SK-N-SH (cell line): ENCODE measurements around the gene GALR2. TPM values are rescaled to one million over a fixed set of nuclear protein-coding genes. Genes with fewer than 3 reads are reported as not detected.

Experiments
- CTCF ChIA-PET: fragments of 300-600, 350-600 bp; formaldehyde crosslinking; extraction: SDS; loops from one replicate; lab custom pipeline; 2021; lab: Yijun Ruan, JAX
- POLR2A ChIA-PET: fragments of 350-600 bp; sonication (Branson Sonifier 250); formaldehyde crosslinking; extraction: SDS; loops from one replicate; lab custom pipeline; 2020; ENCODE audit warnings: antibody characterized with exemption, inconsistent platforms; lab: Yijun Ruan, JAX
- DNase-seq: peaks from one replicate; pipeline ENCODE4 v3.0.0; 2012
- H2AFZ ChIP-seq: fragments of 200-600 bp; sonication (generic); 2 replicates; pipeline ENCODE4 v1.8.1; 2016; ENCODE audit warnings: antibody characterized with exemption, mild to moderate bottlenecking, low read depth
- H3F3A ChIP-seq: fragments of 200-600 bp; sonication (generic); replicated peaks from 2 replicates; pipeline ENCODE3; 2016; ENCODE audit warnings: antibody characterized with exemption, mild to moderate bottlenecking; ENCODE audit not compliant: insufficient read depth
- H3K27ac ChIP-seq, 2 experiments: fragments of 200-500 bp in 1 of 2; fragments of 200-600 bp in 1 of 2; sonication (Bioruptor generic) in 1 of 2; sonication (generic), shearing (Covaris generic) in 1 of 2; 2 replicates each; pipeline versions ENCODE4 v1.5.1 to v1.6.1; 2014 to 2016; ENCODE audit warnings: low read depth in 2 of 2, inconsistent platforms in 1 of 2, low read length in 1 of 2, mild to moderate bottlenecking in 1 of 2, mixed read lengths in 1 of 2
- H3K27me3 ChIP-seq: fragments of 200-600 bp; sonication (generic), shearing (Covaris generic); 2 replicates; pipeline ENCODE4 v1.6.1; 2016; ENCODE audit warnings: mixed run types; ENCODE audit not compliant: insufficient read depth
- H3K36me3 ChIP-seq, 2 experiments: fragments of 200-500 bp in 1 of 2; fragments of 200-600 bp in 1 of 2; sonication (Bioruptor generic) in 1 of 2; sonication (generic) in 1 of 2; replicated peaks in 1 of 2; 2 replicates each; pipeline versions ENCODE3 to v1.5.1; 2014 to 2016; ENCODE audit warnings: low read length in 1 of 2, mild to moderate bottlenecking in 1 of 2; ENCODE audit not compliant: insufficient read depth in 2 of 2, control insufficient read depth in 1 of 2
- H3K4me1 ChIP-seq, 2 experiments: fragments of 200-500 bp in 1 of 2; fragments of 200-600 bp in 1 of 2; sonication (Bioruptor generic) in 1 of 2; sonication (generic), shearing (Covaris generic) in 1 of 2; 2 replicates each; pipeline versions ENCODE4 v1.5.1 to v1.6.1; 2014 to 2016; ENCODE audit warnings: low read depth in 1 of 2, low read length in 1 of 2, mixed run types in 1 of 2; ENCODE audit not compliant: insufficient read depth in 2 of 2, control insufficient read depth in 1 of 2
- H3K4me2 ChIP-seq: fragments of 200-600 bp; sonication (generic), shearing (Covaris generic); 2 replicates; pipeline ENCODE4 v1.6.1; 2017; ENCODE audit warnings: mixed run types
- H3K4me3 ChIP-seq, 2 experiments: fragments of 200-500 bp in 1 of 2; fragments of 200-600 bp in 1 of 2; sonication (Bioruptor generic) in 1 of 2; sonication (generic), shearing (Covaris generic) in 1 of 2; 2 replicates each; pipeline versions ENCODE4 v1.5.1 to v1.8.1; 2014 to 2016; ENCODE audit warnings: low read depth in 2 of 2, inconsistent platforms in 1 of 2, low read length in 1 of 2, mild to moderate bottlenecking in 1 of 2, mixed read lengths in 1 of 2, moderate library complexity in 1 of 2
- H3K79me2 ChIP-seq: fragments of 200-600 bp; sonication (generic); 2 replicates; pipeline ENCODE4 v1.8.1; 2017; ENCODE audit warnings: mild to moderate bottlenecking; ENCODE audit not compliant: insufficient read depth
- H3K9ac ChIP-seq: fragments of 200-600 bp; sonication (generic); 2 replicates; pipeline ENCODE4 v1.6.1; 2017; ENCODE audit warnings: mixed run types
- H3K9me2 ChIP-seq: fragments of 200-600 bp; sonication (generic); 2 replicates; pipeline ENCODE4 v1.6.1; 2017; ENCODE audit warnings: mixed run types
- H3K9me3 ChIP-seq: fragments of 200-600 bp; sonication (generic); 2 replicates; pipeline ENCODE4 v1.6.1; 2017; ENCODE audit warnings: mixed run types, mild to moderate bottlenecking, moderate library complexity
- H4K20me1 ChIP-seq: fragments of 200-600 bp; sonication (generic); 2 replicates; pipeline ENCODE4 v1.6.1; 2017; ENCODE audit warnings: mild to moderate bottlenecking, mixed run types; ENCODE audit not compliant: insufficient read depth
- CHD2 ChIP-seq: fragments of 150-350 bp; IDR thresholded peaks from 2 replicates; pipeline ENCODE4 v1.6.1; 2018; ENCODE audit warnings: low read length; ENCODE audit not compliant: partially characterized antibody
- GATA2 ChIP-seq: sonication (generic); formaldehyde crosslinking; IDR thresholded peaks from 2 replicates; pipeline ENCODE4 v1.5.0; 2020; ENCODE audit warnings: mild to moderate bottlenecking, missing genetic modification reagents
- JUND ChIP-seq: IDR thresholded peaks from 2 replicates; pipeline ENCODE4 v1.4.0; 2012
- NRF1 ChIP-seq: IDR thresholded peaks from 2 replicates; pipeline ENCODE4 v1.6.1; 2012; ENCODE audit warnings: low read depth, mild to moderate bottlenecking, low read length
- RFX5 ChIP-seq: IDR thresholded peaks from 2 replicates; pipeline ENCODE4 v1.6.1; 2012; ENCODE audit warnings: mild to moderate bottlenecking, improper control_type of control experiment, low read length
- TAF1 ChIP-seq: IDR thresholded peaks from 2 replicates; pipeline ENCODE4 v1.6.1; 2012; ENCODE audit warnings: low read depth, mild to moderate bottlenecking, low read length, moderate library complexity, borderline replicate concordance
- TCF12 ChIP-seq: IDR thresholded peaks from 2 replicates; pipeline ENCODE4 v1.4.0; 2012
- YY1 ChIP-seq: IDR thresholded peaks from 2 replicates; pipeline ENCODE4 v1.4.0; 2012; ENCODE audit warnings: low read depth, mild to moderate bottlenecking
- WGBS: methylation state at CpG from one replicate; pipeline ENCODE4 v1.1.6; 2017; ENCODE audit warnings: low lambda C conversion rate; 5-methylcytosine and 5-hydroxymethylcytosine counted together
- polyA plus RNA-seq, 3 experiments: library from polyadenylated mRNA; depleted of rRNA; stranded (reverse); fragments of >200 nt; gene quantifications; 2 replicates each; pipeline ENCODE4 v1.2.3, GENCODE V29; 2012
- TF ChIP-seq, protein P1 (sequence below): IDR thresholded peaks from 2 replicates; pipeline ENCODE4 v1.6.1; 2012; ENCODE audit warnings: mild to moderate bottlenecking, low read depth, low read length, moderate library complexity
- TF ChIP-seq, protein P2 (sequence below): fragments of 150-350 bp; IDR thresholded peaks from 2 replicates; pipeline ENCODE4 v1.6.1; 2017; ENCODE audit warnings: antibody characterized with exemption, low read length, low read depth, borderline replicate concordance

GALR2 gene
- polyA plus RNA-seq, 1 of the 3 experiments (the other 2 are of a cell fraction) = 0.05 TPM

DNA sequence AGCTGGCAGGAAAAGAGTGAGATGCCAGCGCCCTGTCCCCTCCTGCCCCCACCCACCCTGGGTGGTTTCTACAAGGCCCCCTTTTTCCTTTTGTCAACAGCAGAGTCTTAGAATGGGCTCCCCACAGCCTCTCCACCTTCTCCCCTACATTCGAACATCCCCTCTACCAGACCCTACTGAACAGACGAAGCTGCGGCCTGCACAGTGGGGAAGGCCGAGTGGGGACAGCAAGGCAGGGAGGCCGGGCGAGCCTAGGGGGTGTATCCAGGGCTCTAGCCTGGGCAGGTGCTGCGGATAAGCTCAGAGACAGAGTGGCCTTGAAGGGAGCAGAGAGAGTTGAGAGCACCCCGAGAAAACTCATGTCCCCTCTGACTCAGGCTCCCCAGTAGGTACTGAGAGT, 11.8 kb downstream of the GALR2 start:
- WGBS = 96% methylated on average over 9 of the region's 9 CpGs
- H3K4me1 ChIP-seq = no peaks in the 10 kb centered on the region
- H3K9me3 ChIP-seq = no peaks in the 10 kb centered on the region
- no peak overlapping the region for H3K4me3 ChIP-seq
- DNase-seq = peak; percentile 25
- no peaks in the 10 kb centered on the region for H4K20me1 ChIP-seq
- H3K4me2 ChIP-seq = no peak overlapping the region
- no peak overlapping the region for H3K27ac ChIP-seq
- no peaks in the 10 kb centered on the region for H3K79me2 ChIP-seq
- no peaks in the 10 kb centered on the region for H3K27me3 ChIP-seq
- H2AFZ ChIP-seq = no peak overlapping the region
- TF ChIP-seq TCF12 = no peak
- H3K9me2 ChIP-seq = no peaks in the 10 kb centered on the region
- POLR2A ChIA-PET = no interaction called here
- H3F3A ChIP-seq = peaks cover 9% of the 10 kb centered on the region
- H3K36me3 ChIP-seq = peaks cover 28 to 89% of the 10 kb centered on the region in 2 experiments
- CTCF ChIA-PET = interaction anchor here (0.9 to 1.6 kb wide), 4 partner anchors 8 to 86 kb away, joined by 3 to 7 read pairs (median 4); partner anchors contain the start of genes CDK3 and GALR2
- no peak overlapping the region for H3K9ac ChIP-seq

DNA sequence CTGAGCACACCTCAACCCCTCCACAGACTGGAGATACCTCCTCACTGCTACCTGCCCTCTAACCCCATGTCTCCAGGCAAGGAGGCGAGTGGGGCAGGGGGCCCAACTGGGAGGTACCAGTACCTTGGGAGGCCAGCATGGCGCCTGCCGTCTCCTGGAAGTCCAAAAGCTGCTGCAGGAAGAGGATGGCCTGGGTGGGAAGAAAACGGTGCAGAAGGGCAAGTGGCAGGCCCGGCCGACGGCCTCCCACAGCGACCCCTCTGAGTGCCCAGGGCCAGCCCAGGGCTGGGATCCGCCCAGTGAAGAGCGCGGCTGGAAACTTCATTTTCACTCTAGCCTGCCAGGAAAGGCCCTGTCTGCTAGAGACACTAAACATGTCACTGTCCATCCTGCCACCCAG, 12.9 kb downstream of the GALR2 start:
- H3K79me2 ChIP-seq = no peaks in the 10 kb centered on the region
- CTCF ChIA-PET = interaction anchor here (1.0 to 3.2 kb wide), 4 partner anchors 8 to 87 kb away, joined by 3 to 10 read pairs (median 4); partner anchors contain the start of genes CDK3, GALR2 and ZACN
- TF ChIP-seq YY1 (no peak), CHD2 (no peak), TAF1 (no peak), RFX5 (no peak), JUND (no peak), NRF1 (no peak), GATA2 (CRISPR knock-in tag) (no peak)
- TF ChIP-seq, protein P1, sequence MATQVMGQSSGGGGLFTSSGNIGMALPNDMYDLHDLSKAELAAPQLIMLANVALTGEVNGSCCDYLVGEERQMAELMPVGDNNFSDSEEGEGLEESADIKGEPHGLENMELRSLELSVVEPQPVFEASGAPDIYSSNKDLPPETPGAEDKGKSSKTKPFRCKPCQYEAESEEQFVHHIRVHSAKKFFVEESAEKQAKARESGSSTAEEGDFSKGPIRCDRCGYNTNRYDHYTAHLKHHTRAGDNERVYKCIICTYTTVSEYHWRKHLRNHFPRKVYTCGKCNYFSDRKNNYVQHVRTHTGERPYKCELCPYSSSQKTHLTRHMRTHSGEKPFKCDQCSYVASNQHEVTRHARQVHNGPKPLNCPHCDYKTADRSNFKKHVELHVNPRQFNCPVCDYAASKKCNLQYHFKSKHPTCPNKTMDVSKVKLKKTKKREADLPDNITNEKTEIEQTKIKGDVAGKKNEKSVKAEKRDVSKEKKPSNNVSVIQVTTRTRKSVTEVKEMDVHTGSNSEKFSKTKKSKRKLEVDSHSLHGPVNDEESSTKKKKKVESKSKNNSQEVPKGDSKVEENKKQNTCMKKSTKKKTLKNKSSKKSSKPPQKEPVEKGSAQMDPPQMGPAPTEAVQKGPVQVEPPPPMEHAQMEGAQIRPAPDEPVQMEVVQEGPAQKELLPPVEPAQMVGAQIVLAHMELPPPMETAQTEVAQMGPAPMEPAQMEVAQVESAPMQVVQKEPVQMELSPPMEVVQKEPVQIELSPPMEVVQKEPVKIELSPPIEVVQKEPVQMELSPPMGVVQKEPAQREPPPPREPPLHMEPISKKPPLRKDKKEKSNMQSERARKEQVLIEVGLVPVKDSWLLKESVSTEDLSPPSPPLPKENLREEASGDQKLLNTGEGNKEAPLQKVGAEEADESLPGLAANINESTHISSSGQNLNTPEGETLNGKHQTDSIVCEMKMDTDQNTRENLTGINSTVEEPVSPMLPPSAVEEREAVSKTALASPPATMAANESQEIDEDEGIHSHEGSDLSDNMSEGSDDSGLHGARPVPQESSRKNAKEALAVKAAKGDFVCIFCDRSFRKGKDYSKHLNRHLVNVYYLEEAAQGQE = no peak
- TF ChIP-seq, protein P2, sequence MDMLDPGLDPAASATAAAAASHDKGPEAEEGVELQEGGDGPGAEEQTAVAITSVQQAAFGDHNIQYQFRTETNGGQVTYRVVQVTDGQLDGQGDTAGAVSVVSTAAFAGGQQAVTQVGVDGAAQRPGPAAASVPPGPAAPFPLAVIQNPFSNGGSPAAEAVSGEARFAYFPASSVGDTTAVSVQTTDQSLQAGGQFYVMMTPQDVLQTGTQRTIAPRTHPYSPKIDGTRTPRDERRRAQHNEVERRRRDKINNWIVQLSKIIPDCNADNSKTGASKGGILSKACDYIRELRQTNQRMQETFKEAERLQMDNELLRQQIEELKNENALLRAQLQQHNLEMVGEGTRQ = no peak
- TF ChIP-seq, all 33 proteins: peak for 0
- Histone ChIP-seq H3K36me3 (peaks cover 33 to 93% of the 10 kb centered on the region in 2 experiments), H3K27me3 (no peaks in the 10 kb centered on the region), H4K20me1 (no peaks in the 10 kb centered on the region), H3F3A (peaks cover 5% of the 10 kb centered on the region), H3K27ac (no peak overlapping the region), H3K9me3 (no peaks in the 10 kb centered on the region), H3K9me2 (no peaks in the 10 kb centered on the region), H2AFZ (no peak overlapping the region), H3K4me3 (no peak overlapping the region), H3K9ac (no peak overlapping the region), H3K4me1 (no peaks in the 10 kb centered on the region), H3K4me2 (no peak overlapping the region)
- POLR2A ChIA-PET = no interaction called here
- peak; percentile 21 for DNase-seq
- 91% methylated on average over 11 of the region's 11 CpGs for WGBS
